ENCODE data around the gene SIVA1. TPM values are rescaled to one million over a fixed set of nuclear protein-coding genes. Genes with fewer than 3 reads are reported as not detected.

The SIVA1 gene
- total RNA-seq, 4 donors from 2014 or later: 64.6 to 144 (median 115) TPM

GRCh38 chr14:104729835-104730181 lies 23.1 kb upstream of the SIVA1 start:
- Histone ChIP-seq H3K27me3 (no peaks in the 10 kb centered on the region), H3K27ac (no peak overlapping the region), H3K4me1 (peaks cover 3 to 29% (median 6%) of the 10 kb centered on the region in 4 donors), H3K36me3 (no peaks in the 10 kb centered on the region), H3K9me3 (no peaks in the 10 kb centered on the region), H3K4me3 (no peak overlapping the region)
- DNase-seq: no peak
- no peak for TF ChIP-seq CTCF (IDR thresholded peaks at IDR 0.05)
- TF ChIP-seq POLR2A (IDR thresholded peaks at IDR 0.05): no peak

GRCh38 chr14:104730487-104730886 lies 22.5 kb upstream of the SIVA1 start:
- H3K27ac ChIP-seq: no peak overlapping the region
- no peaks in the 10 kb centered on the region for H3K36me3 ChIP-seq
- no peak for DNase-seq
- H3K4me1 ChIP-seq: peaks cover 0 to 29% (median 5%) of the 10 kb centered on the region in 4 donors
- no peak for TF ChIP-seq CTCF (IDR thresholded peaks at IDR 0.05)
- no peak for TF ChIP-seq POLR2A (IDR thresholded peaks at IDR 0.05)
- H3K27me3 ChIP-seq: no peaks in the 10 kb centered on the region
- no peak overlapping the region for H3K4me3 ChIP-seq
- H3K9me3 ChIP-seq: no peaks in the 10 kb centered on the region

- no peak for TF ChIP-seq POLR2A (IDR thresholded peaks at IDR 0.05)
- peak in 1 of 6 experiments; percentile 8 for TF ChIP-seq CTCF (IDR thresholded peaks at IDR 0.05)
- peaks cover 0 to 33% (median 5%) of the 10 kb centered on the region in 4 donors for H3K4me1 ChIP-seq
- H3K27me3 ChIP-seq: no peaks in the 10 kb centered on the region
- no peak for DNase-seq
- peak overlapping the region in 2 of 4 donors; percentile 27 to 57 for H3K27ac ChIP-seq
- no peaks in the 10 kb centered on the region for H3K9me3 ChIP-seq
- H3K36me3 ChIP-seq: no peaks in the 10 kb centered on the region
- no peak overlapping the region for H3K4me3 ChIP-seq
These were observed 21.3 kb upstream of the SIVA1 start for GRCh38 chr14:104731320-104732294.

- TF ChIP-seq CTCF (IDR thresholded peaks at IDR 0.05) (no peak), POLR2A (IDR thresholded peaks at IDR 0.05) (no peak)
- no peak overlapping the region for H3K4me3 ChIP-seq
- peak overlapping the region in 2 of 4 donors; percentile 57 to 69 for H3K27ac ChIP-seq
- no peaks in the 10 kb centered on the region for H3K9me3 ChIP-seq
- no peaks in the 10 kb centered on the region for H3K27me3 ChIP-seq
- peaks cover 0 to 33% (median 5%) of the 10 kb centered on the region in 4 donors for H3K4me1 ChIP-seq
- peak in 2 of 3 donors; percentile 86 to 91 for DNase-seq
- H3K36me3 ChIP-seq: no peaks in the 10 kb centered on the region
These were observed 20.6 kb upstream of the SIVA1 start for GRCh38 chr14:104732355-104732804.

GRCh38 chr14:104732931-104733681 lies 19.8 kb upstream of the SIVA1 start:
- TF ChIP-seq POLR2A (IDR thresholded peaks at IDR 0.05) (peak in 1 of 2 donors; percentile 21), CTCF (IDR thresholded peaks at IDR 0.05) (no peak)
- peak in 2 of 3 donors; percentile 79 to 88 for DNase-seq
- Histone ChIP-seq H3K4me1 (peaks cover 0 to 33% (median 5%) of the 10 kb centered on the region in 4 donors), H3K36me3 (no peaks in the 10 kb centered on the region), H3K4me3 (no peak overlapping the region), H3K27me3 (no peaks in the 10 kb centered on the region), H3K27ac (peak overlapping the region in 2 of 4 donors; percentile 57 to 69), H3K9me3 (no peaks in the 10 kb centered on the region)
